Stomach (tissue), 9 donors: ENCODE data around the gene ARHGAP26. TPM values are rescaled to one million over a fixed set of nuclear protein-coding genes. Genes with fewer than 3 reads are reported as not detected.

Source experiments
- DNase-seq, 2 donors: peaks; one replicate each; pipeline versions ENCODE4 v3.0.0 to v3.0.0-alpha.2; 2013 to 2019
- H3K27ac ChIP-seq, 5 donors: fragments of 200-600 bp in 4 of 5; sonication (generic) in 4 of 5; one replicate each; pipeline ENCODE4 v1.5.1; 2013 to 2019; ENCODE audit warnings: mild to moderate bottlenecking in 1 of 5, moderate library complexity in 1 of 5
- H3K27me3 ChIP-seq, 3 donors: fragments of 200-600 bp; sonication (generic); one replicate each; pipeline ENCODE4 v1.5.1; 2017 to 2019; ENCODE audit warnings: mixed run types in 1 of 3
- H3K36me3 ChIP-seq, 4 donors: fragments of 200-600 bp; sonication (generic); 1 replicate in 3 of 4; 2 replicates in 1 of 4; pipeline ENCODE4 v1.5.1; 2016 to 2019
- H3K4me1 ChIP-seq, 4 donors: fragments of 200-600 bp; sonication (generic); one replicate each; pipeline ENCODE4 v1.5.1; 2016 to 2019
- H3K4me3 ChIP-seq, 4 donors: fragments of 200-600 bp; sonication (generic) in 3 of 4; one replicate each; pipeline ENCODE4 v1.5.1; 2016 to 2019; ENCODE audit warnings: mild to moderate bottlenecking in 1 of 4
- H3K9me3 ChIP-seq, 4 donors: fragments of 200-600 bp; sonication (generic); one replicate each; pipeline ENCODE4 v1.5.1; 2016 to 2019
- EP300 ChIP-seq: sonication (generic); formaldehyde crosslinking; IDR thresholded peaks from one replicate; pipeline ENCODE4 v1.6.1; 2017; ENCODE audit warnings: antibody characterized with exemption
- POLR2A ChIP-seq, 4 donors: fragments of 450-650 bp; IDR thresholded peaks; one replicate each; pipeline ENCODE4 v1.6.1; 2016; ENCODE audit warnings: antibody characterized with exemption in 4 of 4, control low read depth in 2 of 4, mild to moderate bottlenecking in 1 of 4, moderate library complexity in 1 of 4
- POLR2AphosphoS5 ChIP-seq, 3 donors: sonication (generic); formaldehyde crosslinking; IDR thresholded peaks; one replicate each; pipeline ENCODE4 v1.6.1; 2016; ENCODE audit warnings: antibody characterized with exemption in 3 of 3
- WGBS, 5 donors: extraction: QIAGEN DNeasy Blood & Tissue Kit in 3 of 5; methylation state at CpG; one replicate each; pipeline versions ENCODE4 v1.1.5 to v1.1.7; 2013 to 2018; 5-methylcytosine and 5-hydroxymethylcytosine counted together
- intact Hi-C: fragments of 100-400 bp; cut with DNase I; formaldehyde crosslinking; loops from one replicate; pipeline ENCODE4 v1.15.1; 2023; ENCODE audit warnings: low total_unique reads
- polyA plus RNA-seq, 3 donors: library from polyadenylated mRNA; stranded (reverse); fragments of 200-250 nt; gene quantifications; one replicate each; pipeline ENCODE4 v1.2.3, GENCODE V29; 2013
- total RNA-seq, 5 donors: library from RNA; depleted of rRNA; stranded (reverse); fragments of >200 nt; gene quantifications; one replicate each; pipeline versions ENCODE4 v1.1.0 to v1.2.3, GENCODE V29; 2014 to 2016
- TF ChIP-seq, protein P1 (sequence below), 7 experiments: fragments of 450-650 bp in 4 of 7; fragments of 200-600 bp in 3 of 7; sonication (generic) in 3 of 7; IDR thresholded peaks; one replicate each; pipeline ENCODE4 v1.5.1; 2016 to 2019; ENCODE audit warnings: antibody characterized with exemption in 7 of 7, control low read depth in 2 of 7, mild to moderate bottlenecking in 1 of 7
- donor health status: healthy with polysubstance abuse.
- donor health status: Bipolar disorder and iron deficiency.
- donor health status: healthy.

Gene ARHGAP26
- total and polyA plus RNA-seq, 8 donors = 4.0 to 115 (median 34.1) TPM

DNA sequence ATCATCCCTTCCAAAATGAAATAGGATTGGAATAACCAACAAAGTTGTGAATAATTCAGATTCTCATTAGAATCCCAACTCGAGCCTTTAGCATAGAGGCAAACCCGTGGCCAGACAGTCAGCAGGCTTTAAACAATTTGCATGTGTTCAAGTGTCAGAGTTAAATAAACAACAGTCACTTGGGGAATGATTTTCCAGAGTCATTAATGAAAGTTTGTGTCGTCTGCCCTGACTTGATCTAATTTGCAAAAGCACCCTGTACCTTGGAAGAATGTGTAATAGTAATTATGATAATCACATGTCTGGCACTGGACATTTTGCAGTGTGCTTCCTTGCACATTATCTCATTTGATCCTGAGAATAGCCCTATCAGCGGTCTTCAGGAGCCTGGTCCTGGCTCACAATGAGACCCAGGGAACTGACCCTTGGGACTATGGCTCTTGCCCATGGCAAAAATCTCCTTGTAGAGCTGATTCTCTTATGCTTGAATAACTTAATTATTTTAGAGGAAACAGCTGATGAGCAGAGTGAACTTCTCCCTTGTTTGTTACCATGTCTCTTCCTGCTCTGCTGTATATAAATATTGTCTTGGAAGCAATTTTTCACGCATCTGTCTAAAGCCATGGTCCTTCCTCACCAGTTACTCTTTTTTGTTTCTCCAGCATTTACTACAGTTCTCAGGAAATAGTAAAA lies 360.6 kb downstream of the ARHGAP26 start:
- no peaks in the 10 kb centered on the region for H3K9me3 ChIP-seq
- DNase-seq = no peak
- H3K36me3 ChIP-seq = peaks cover 7 to 18% (median 12%) of the 10 kb centered on the region in 4 donors
- no peaks in the 10 kb centered on the region for H3K27me3 ChIP-seq
- intact Hi-C loops = no loop called here
- TF ChIP-seq EP300 (no peak), POLR2AphosphoS5 (IDR thresholded peaks at IDR 0.05) (no peak), POLR2A (IDR thresholded peaks at IDR 0.05) (no peak)
- TF ChIP-seq, protein P1, sequence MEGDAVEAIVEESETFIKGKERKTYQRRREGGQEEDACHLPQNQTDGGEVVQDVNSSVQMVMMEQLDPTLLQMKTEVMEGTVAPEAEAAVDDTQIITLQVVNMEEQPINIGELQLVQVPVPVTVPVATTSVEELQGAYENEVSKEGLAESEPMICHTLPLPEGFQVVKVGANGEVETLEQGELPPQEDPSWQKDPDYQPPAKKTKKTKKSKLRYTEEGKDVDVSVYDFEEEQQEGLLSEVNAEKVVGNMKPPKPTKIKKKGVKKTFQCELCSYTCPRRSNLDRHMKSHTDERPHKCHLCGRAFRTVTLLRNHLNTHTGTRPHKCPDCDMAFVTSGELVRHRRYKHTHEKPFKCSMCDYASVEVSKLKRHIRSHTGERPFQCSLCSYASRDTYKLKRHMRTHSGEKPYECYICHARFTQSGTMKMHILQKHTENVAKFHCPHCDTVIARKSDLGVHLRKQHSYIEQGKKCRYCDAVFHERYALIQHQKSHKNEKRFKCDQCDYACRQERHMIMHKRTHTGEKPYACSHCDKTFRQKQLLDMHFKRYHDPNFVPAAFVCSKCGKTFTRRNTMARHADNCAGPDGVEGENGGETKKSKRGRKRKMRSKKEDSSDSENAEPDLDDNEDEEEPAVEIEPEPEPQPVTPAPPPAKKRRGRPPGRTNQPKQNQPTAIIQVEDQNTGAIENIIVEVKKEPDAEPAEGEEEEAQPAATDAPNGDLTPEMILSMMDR (IDR thresholded peaks at IDR 0.05) = no peak
- peaks cover 4 to 53% (median 30%) of the 10 kb centered on the region in 4 donors for H3K4me1 ChIP-seq
- WGBS, 5 donors = 73 to 85% (median 79%) methylated on average over 5 of the region's 5 CpGs
- H3K27ac ChIP-seq = peak overlapping the region in 2 of 5 donors; percentile 5 to 10
- H3K4me3 ChIP-seq = no peak overlapping the region

- 72 to 88% (median 81%) methylated on average over 6 of the region's 6 CpGs for WGBS, 5 donors
- H3K27me3 ChIP-seq = no peaks in the 10 kb centered on the region
- TF ChIP-seq POLR2AphosphoS5 (IDR thresholded peaks at IDR 0.05) = no peak
- TF ChIP-seq POLR2A (IDR thresholded peaks at IDR 0.05) = no peak
- TF ChIP-seq EP300 = no peak
- TF ChIP-seq, protein P1 (IDR thresholded peaks at IDR 0.05) = no peak
- peaks cover 7 to 18% (median 12%) of the 10 kb centered on the region in 4 donors for H3K36me3 ChIP-seq
- H3K9me3 ChIP-seq = no peaks in the 10 kb centered on the region
- H3K4me1 ChIP-seq = peaks cover 4 to 55% (median 28%) of the 10 kb centered on the region in 4 donors
- no peak for DNase-seq
- H3K4me3 ChIP-seq = no peak overlapping the region
- no peak overlapping the region for H3K27ac ChIP-seq
- intact Hi-C loops = no loop called here
These were observed 361.8 kb downstream of the ARHGAP26 start for GRCh38 chr5:143131972-143132371.

DNA sequence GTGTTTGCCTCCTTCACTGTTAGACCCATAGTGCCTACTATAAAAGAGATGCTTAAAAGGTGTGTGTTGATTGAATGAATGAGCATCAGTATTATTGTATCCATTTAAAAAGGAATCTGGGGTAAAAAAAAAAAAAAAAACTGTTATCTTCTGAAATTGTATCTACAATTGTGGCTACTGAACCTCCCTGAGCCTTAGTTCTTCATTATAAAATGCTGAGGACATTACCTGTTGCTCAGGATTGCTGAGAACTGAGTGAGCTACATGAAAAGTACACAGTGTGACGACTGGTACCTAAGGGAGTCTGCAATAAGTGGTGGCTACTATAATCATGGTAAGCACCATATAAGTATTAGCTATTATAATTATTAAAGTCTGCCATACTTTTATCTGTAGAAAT lies 362.6 kb downstream of the ARHGAP26 start:
- peaks cover 7 to 18% (median 12%) of the 10 kb centered on the region in 4 donors for H3K36me3 ChIP-seq
- no peaks in the 10 kb centered on the region for H3K27me3 ChIP-seq
- intact Hi-C loops = no loop called here
- no peak for TF ChIP-seq POLR2A (IDR thresholded peaks at IDR 0.05)
- no peak for TF ChIP-seq POLR2AphosphoS5 (IDR thresholded peaks at IDR 0.05)
- TF ChIP-seq, protein P1 (IDR thresholded peaks at IDR 0.05) = no peak
- TF ChIP-seq EP300 = no peak
- H3K4me1 ChIP-seq = peaks cover 4 to 52% (median 27%) of the 10 kb centered on the region in 4 donors
- 79 to 100% (median 94%) methylated on average over 1 of the region's 1 CpG for WGBS, 5 donors
- DNase-seq = no peak
- H3K27ac ChIP-seq = no peak overlapping the region
- no peaks in the 10 kb centered on the region for H3K9me3 ChIP-seq
- no peak overlapping the region for H3K4me3 ChIP-seq

DNA sequence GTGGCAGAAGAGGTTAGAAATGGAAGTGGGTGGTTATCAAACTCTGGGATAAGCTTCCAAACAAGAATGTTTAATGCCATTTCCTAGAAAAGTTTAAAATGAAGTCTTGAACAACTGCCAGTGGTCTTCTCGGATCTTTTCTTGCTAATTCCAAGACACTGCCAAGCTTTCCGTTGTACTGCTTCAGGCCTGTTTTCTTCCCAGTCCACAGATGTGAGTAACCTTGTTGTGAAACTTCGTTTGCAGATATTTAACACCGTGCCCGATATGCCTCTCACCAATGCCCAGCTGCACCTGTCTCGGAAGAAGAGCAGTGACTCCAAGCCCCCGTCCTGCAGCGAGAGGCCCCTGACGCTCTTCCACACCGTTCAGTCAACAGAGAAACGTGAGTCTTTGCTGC lies 363.5 kb downstream of the ARHGAP26 start:
- TF ChIP-seq POLR2AphosphoS5 (IDR thresholded peaks at IDR 0.05) = no peak
- TF ChIP-seq, protein P1 (IDR thresholded peaks at IDR 0.05) = no peak
- no peak for TF ChIP-seq EP300
- TF ChIP-seq POLR2A (IDR thresholded peaks at IDR 0.05) = no peak
- no peak overlapping the region for H3K4me3 ChIP-seq
- H3K27me3 ChIP-seq = no peaks in the 10 kb centered on the region
- intact Hi-C loops = no loop called here
- WGBS, 5 donors = 75 to 91% (median 85%) methylated on average over 11 of the region's 11 CpGs
- H3K36me3 ChIP-seq = peaks cover 7 to 18% (median 12%) of the 10 kb centered on the region in 4 donors
- peak overlapping the region in 1 of 5 donors; percentile 4 for H3K27ac ChIP-seq
- H3K9me3 ChIP-seq = no peaks in the 10 kb centered on the region
- peak in 1 of 2 donors; percentile 37 for DNase-seq
- H3K4me1 ChIP-seq = peaks cover 0 to 44% (median 20%) of the 10 kb centered on the region in 4 donors
